ENCODE results near the gene ZFP69B.
A peak's percentile ranks its signal among the peaks of the same experiment; 100 is the strongest.

ZFP69B gene

DNA sequence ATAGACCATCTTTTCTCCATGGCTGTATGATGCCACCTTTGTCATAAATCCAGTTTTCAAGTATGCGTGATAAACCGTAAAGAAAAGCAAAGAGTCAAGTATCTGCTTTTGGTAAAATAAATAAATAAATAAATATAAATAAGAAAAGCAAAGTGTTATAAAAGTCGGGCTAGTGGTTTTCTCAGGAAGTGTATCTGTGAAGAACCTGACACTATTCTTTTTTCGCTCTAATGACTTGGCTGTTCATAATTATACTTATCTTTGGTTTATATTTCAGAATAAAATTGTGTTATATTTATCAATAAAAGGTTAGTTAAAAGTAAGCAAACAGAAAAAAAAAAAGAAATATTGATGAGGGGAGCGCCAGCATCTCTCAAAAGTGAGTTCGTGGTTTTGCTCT lies 57.7 kb downstream of the ZFP69B start:
- peaks cover 17% of the 10 kb centered on the region for H3K9me3 Mint-ChIP-seq
- peak; percentile 20 for ATAC-seq (replicated peaks; ENCODE audit: extremely low read depth, poor library complexity, severe bottlenecking)
- H3K36me3 Mint-ChIP-seq (ENCODE audit: insufficient read depth): peaks cover 7% of the 10 kb centered on the region
- no peak for DNase-seq (ENCODE audit: low spot score in 2 of 2)
- H3K27me3 Mint-ChIP-seq: no peaks in the 10 kb centered on the region
- peak overlapping the region; percentile 82 for H3K27ac Mint-ChIP-seq (ENCODE audit: low read depth)
- peaks cover 10% of the 10 kb centered on the region for H3K4me1 Mint-ChIP-seq
- H3K4me3 Mint-ChIP-seq: peak overlapping the region; percentile 89

DNA sequence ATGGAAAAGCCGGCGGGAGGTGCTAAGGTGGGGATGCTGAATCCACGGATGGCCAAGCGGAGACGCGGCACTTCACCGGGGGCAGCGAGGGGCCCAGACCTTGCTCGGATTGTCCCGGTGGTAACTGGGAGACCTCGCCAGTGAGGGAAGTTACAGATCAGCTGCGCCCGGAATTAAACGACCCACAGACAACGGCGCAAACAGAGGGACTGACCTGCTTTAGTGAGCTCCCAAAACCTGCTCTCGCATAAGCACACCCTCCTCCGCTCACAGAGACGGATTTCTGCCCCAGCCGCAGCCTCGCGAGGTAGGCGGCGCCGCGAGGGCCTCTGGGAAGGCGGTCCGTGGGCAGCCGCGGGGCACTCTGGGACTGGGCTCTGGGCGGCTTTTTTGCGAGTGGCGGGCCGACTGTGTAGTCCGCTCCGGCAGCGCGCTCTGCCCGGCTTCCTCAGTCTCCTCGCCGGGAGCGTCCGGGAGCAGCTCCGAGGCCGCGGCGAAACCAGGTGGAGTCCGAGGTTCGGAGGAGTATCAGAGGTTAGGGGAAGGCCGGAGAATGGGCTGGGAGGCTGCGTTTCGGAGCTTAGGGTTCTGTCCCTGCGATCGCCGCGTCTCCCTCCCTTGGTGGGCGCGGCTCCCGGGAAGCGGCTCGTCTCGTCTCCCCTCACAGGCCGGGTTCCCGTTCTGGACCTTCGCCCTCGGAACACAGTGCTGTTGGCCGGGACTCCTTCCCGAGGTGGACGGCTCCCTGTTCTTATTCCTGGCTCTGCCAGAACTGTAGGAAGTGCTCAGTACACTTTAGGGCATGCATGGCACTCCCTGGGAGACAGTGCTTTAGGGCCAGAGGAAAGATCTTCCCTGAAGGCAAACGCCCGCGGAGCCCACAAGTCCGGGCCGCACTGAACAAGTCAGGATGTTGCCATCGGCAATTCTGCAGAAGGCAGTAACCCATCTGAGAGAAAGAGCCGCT lies 58.4 kb downstream of the ZFP69B start, which contains the start of gene EXO5:
EXO5 (plus strand) TSS at position 393 of the 967 bp plus-strand sequence. CDS start 5,778 bp downstream, outside the sequence.
- peaks cover 15% of the 10 kb centered on the region for H3K9me3 Mint-ChIP-seq
- H3K27ac Mint-ChIP-seq (ENCODE audit: low read depth): peak within 1 kb of the TSS; percentile 82
- ATAC-seq (replicated peaks; ENCODE audit: extremely low read depth, poor library complexity, severe bottlenecking) (peak; percentile 97), DNase-seq (ENCODE audit: low spot score in 2 of 2) (peak; percentile 60 to 63)
- peak within 1 kb of the TSS; percentile 89 for H3K4me3 Mint-ChIP-seq
- H3K27me3 Mint-ChIP-seq: no peaks in the 10 kb centered on the region
- H3K36me3 Mint-ChIP-seq (ENCODE audit: insufficient read depth): peaks cover 5% of the 10 kb centered on the region
- peaks cover 10% of the 10 kb centered on the region for H3K4me1 Mint-ChIP-seq

All from central memory CD8-positive, alpha-beta T cell (primary cell).